H1 (cell line): ENCODE results near the gene DNM2. TPM values are rescaled to one million over a fixed set of nuclear protein-coding genes. Genes with fewer than 3 reads are reported as not detected.

Experiments
- BCL11A ChIP-seq, 2 experiments: IDR thresholded peaks; one replicate each; pipeline ENCODE4 v1.6.1; 2011; ENCODE audit warnings: low read depth in 2 of 2, low read length in 2 of 2, mild to moderate bottlenecking in 2 of 2
- CHD2 ChIP-seq: IDR thresholded peaks from 2 replicates; pipeline ENCODE4 v1.6.1; 2012; ENCODE audit warnings: low read length, improper control_type of control experiment
- CREB1 ChIP-seq: IDR thresholded peaks from 2 replicates; pipeline ENCODE4 v1.6.1; 2012; ENCODE audit warnings: inconsistent platforms
- POLR2AphosphoS5 ChIP-seq: IDR thresholded peaks from 2 replicates; pipeline ENCODE4 v1.6.1; 2011; ENCODE audit warnings: low read depth, low read length
- RAD21 ChIP-seq, 2 experiments: IDR thresholded peaks in 1 of 2; conservative IDR thresholded peaks in 1 of 2; 2 replicates each; pipeline ENCODE4 v1.6.1; 2011; ENCODE audit warnings: low read depth in 2 of 2, low read length in 2 of 2, improper control_type of control experiment in 1 of 2, inconsistent platforms in 1 of 2, mild to moderate bottlenecking in 1 of 2, moderate library complexity in 1 of 2
- SIX5 ChIP-seq: IDR thresholded peaks from 2 replicates; pipeline ENCODE4 v1.6.1; 2011; ENCODE audit warnings: mild to moderate bottlenecking, low read depth, low read length
- polyA plus RNA-seq, 7 experiments: library from polyadenylated mRNA; depleted of rRNA in 3 of 7; stranded (reverse) in 5 of 7; unstranded in 2 of 7; fragments of >200 nt in 5 of 7; fragments of 200-250 nt in 2 of 7; gene quantifications; 1 replicate in 5 of 7; 2 replicates in 1 of 7; 4 replicates in 1 of 7; pipeline versions ENCODE4 v1.2.1 to v1.2.3, GENCODE V29; 2011 to 2013; ENCODE audit warnings: missing spikeins in 2 of 7, mixed read lengths in 2 of 7
- total RNA-seq: library from RNA; stranded (reverse); fragmentation: NEBNext Ultra II Directional; extraction: Animal tissue kit (Norgen Biotek cat#: 25700); gene quantifications from 2 replicates; pipeline ENCODE4 v1.2.1, GENCODE V29; 2021
- TF ChIP-seq, protein P1 (sequence below): IDR thresholded peaks from 2 replicates; pipeline ENCODE4 v1.6.1; 2012; ENCODE audit warnings: low read length, inconsistent platforms

Gene DNM2
- total and polyA plus RNA-seq, 2 of the 8 experiments (the other 6 are each of a cell fraction or from before 2014, with no cell fraction given): 61.9 to 120 TPM

- no peak for TF ChIP-seq CHD2
- TF ChIP-seq RAD21 (IDR thresholded peaks at IDR 0.05 in 1 of 2, conservative IDR thresholded peaks at IDR 0.05 in 1 of 2; ENCODE audit: low read depth in 2 of 2, low read length in 2 of 2): no peak
- no peak for TF ChIP-seq CREB1
- no peak for TF ChIP-seq POLR2AphosphoS5
- TF ChIP-seq SIX5: no peak
- no peak for TF ChIP-seq BCL11A (IDR thresholded peaks at IDR 0.05; ENCODE audit: low read depth in 2 of 2, low read length in 2 of 2)
- TF ChIP-seq, protein P1, sequence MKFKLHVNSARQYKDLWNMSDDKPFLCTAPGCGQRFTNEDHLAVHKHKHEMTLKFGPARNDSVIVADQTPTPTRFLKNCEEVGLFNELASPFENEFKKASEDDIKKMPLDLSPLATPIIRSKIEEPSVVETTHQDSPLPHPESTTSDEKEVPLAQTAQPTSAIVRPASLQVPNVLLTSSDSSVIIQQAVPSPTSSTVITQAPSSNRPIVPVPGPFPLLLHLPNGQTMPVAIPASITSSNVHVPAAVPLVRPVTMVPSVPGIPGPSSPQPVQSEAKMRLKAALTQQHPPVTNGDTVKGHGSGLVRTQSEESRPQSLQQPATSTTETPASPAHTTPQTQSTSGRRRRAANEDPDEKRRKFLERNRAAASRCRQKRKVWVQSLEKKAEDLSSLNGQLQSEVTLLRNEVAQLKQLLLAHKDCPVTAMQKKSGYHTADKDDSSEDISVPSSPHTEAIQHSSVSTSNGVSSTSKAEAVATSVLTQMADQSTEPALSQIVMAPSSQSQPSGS: no peak
- TF ChIP-seq, all 59 proteins: peak for 0
Measured at GRCh38 chr19:10818301-10819123, 100.6 kb downstream of the DNM2 start (continued).
